HG03060 (cell line): Measurements from ENCODE around the gene CMAS.
"Not testable (repeated sequence)": the region's sequence is repeated elsewhere in the genome, so short reads cannot be mapped to it uniquely, and the experiment has no call there.

ENCODE experiments used
- ATAC-seq: cut with Tn5 transposase; IDR thresholded peaks from one replicate; pipeline ENCODE4 v1.9.1; 2021; ENCODE audit warnings: low read depth, moderate number of reproducible peaks; ENCODE audit not compliant: unreplicated experiment

CMAS gene

GRCh38 chr12:22046090-22046967 is at the start of gene CMAS:
TSS of gene CMAS (plus strand) at chr12:22046218. CDS start at chr12:22046304, 86 bp downstream.
- peak; percentile 60 for ATAC-seq

GRCh38 chr12:21998295-21998694 is 47.7 kb upstream of the CMAS start:
- ATAC-seq: no peak

GRCh38 chr12:21998782-21999181 is 47.2 kb upstream of the CMAS start:
- no peak for ATAC-seq

- ATAC-seq: no peak
Observed at GRCh38 chr12:22002430-22002829, 43.6 kb upstream of the CMAS start.

GRCh38 chr12:22007794-22008193 is 38.2 kb upstream of the CMAS start:
- ATAC-seq: not testable (repeated sequence)

GRCh38 chr12:22008196-22008595 is 37.8 kb upstream of the CMAS start:
- ATAC-seq: no peak

- ATAC-seq: no peak
Observed at GRCh38 chr12:22014041-22014782, 31.8 kb upstream of the CMAS start.

GRCh38 chr12:22014783-22015144 is 31.3 kb upstream of the CMAS start:
- no peak for ATAC-seq

- ATAC-seq: no peak
Observed at GRCh38 chr12:22016982-22017381, 29.0 kb upstream of the CMAS start.

GRCh38 chr12:22018860-22019259 is 27.2 kb upstream of the CMAS start:
- ATAC-seq: no peak

- not testable (repeated sequence) for ATAC-seq
Observed at GRCh38 chr12:22023489-22023888, 22.5 kb upstream of the CMAS start.

- ATAC-seq: no peak
Observed at GRCh38 chr12:22029491-22029890, 16.5 kb upstream of the CMAS start.

GRCh38 chr12:22029991-22030390 is 16.0 kb upstream of the CMAS start:
- no peak for ATAC-seq

GRCh38 chr12:22032732-22033131 is 13.3 kb upstream of the CMAS start:
- no peak for ATAC-seq

- ATAC-seq: no peak
Observed at GRCh38 chr12:22034709-22035506, 11.1 kb upstream of the CMAS start.

- no peak for ATAC-seq
Observed at GRCh38 chr12:22037947-22038346, 8.1 kb upstream of the CMAS start.

GRCh38 chr12:22038734-22039133 is 7.3 kb upstream of the CMAS start:
- ATAC-seq: no peak

GRCh38 chr12:22039361-22039760 is 6.7 kb upstream of the CMAS start:
- no peak for ATAC-seq

- no peak for ATAC-seq
Observed at GRCh38 chr12:22042976-22043669, 2.9 kb upstream of the CMAS start.

- ATAC-seq: no peak
Observed at GRCh38 chr12:22043943-22044342, 2.1 kb upstream of the CMAS start.
